Sciatic nerve (tissue), 2 donors: ENCODE results near the gene CLEC11A. TPM values are rescaled to one million over a fixed set of nuclear protein-coding genes. Genes with fewer than 3 reads are reported as not detected.

Experiments used
- ATAC-seq: fragments of 200-7000 bp; cut with Tn5 transposase; one replicate; pipeline ENCODE4 v1.9.1; 2020; ENCODE audit warnings: mild to moderate bottlenecking, moderate library complexity
- DNase-seq: peaks from one replicate; pipeline ENCODE4 v3.0.0-alpha.2; 2020; ENCODE audit warnings: low spot score
- intact Hi-C: fragments of 100-400 bp; cut with DNase I; formaldehyde crosslinking; loops from one replicate; pipeline ENCODE4 v1.14.2; 2022
- total RNA-seq: library from RNA; stranded (reverse); fragmentation: NEBNext Ultra II Directional; extraction: Animal tissue kit (Norgen Biotek cat#: 25700); gene quantifications from one replicate; pipeline ENCODE4 v1.2.1, GENCODE V29; 2021
- donor health status: DM: no; HTN: no; CAD: no.
- donor health status: DM: no; HTN: no; CAD: no.

Gene CLEC11A, protein sequence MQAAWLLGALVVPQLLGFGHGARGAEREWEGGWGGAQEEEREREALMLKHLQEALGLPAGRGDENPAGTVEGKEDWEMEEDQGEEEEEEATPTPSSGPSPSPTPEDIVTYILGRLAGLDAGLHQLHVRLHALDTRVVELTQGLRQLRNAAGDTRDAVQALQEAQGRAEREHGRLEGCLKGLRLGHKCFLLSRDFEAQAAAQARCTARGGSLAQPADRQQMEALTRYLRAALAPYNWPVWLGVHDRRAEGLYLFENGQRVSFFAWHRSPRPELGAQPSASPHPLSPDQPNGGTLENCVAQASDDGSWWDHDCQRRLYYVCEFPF
- 16.6 TPM for total RNA-seq

DNA sequence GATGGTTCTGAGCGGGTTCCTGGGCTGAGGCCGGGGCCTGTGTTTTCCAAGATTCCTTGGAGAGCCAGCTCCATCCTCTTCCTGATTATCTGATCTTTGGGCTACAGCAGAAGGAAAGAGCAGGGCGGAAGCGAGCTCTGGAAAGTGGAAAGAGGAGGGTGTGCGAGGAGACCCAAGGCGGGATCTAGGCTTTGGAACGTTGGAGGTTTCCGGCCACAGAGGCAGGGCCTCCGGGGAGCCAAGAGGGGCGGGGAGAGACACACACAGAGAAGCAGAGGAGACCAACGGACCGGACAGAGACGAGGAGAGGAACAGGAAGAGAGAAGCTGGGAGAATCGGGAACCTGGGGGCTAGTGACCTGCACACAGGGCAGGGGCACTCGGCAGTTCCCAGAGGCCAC, at the start of gene CLEC11A:
Gene CLEC11A, plus strand, starts transcription at position 296 of the 400 bp plus-strand sequence. CDS start 162 bp downstream, outside the sequence.
- intact Hi-C loops: no loop called here
- ATAC-seq (peak; percentile 47), DNase-seq (peak; percentile 83)

DNA sequence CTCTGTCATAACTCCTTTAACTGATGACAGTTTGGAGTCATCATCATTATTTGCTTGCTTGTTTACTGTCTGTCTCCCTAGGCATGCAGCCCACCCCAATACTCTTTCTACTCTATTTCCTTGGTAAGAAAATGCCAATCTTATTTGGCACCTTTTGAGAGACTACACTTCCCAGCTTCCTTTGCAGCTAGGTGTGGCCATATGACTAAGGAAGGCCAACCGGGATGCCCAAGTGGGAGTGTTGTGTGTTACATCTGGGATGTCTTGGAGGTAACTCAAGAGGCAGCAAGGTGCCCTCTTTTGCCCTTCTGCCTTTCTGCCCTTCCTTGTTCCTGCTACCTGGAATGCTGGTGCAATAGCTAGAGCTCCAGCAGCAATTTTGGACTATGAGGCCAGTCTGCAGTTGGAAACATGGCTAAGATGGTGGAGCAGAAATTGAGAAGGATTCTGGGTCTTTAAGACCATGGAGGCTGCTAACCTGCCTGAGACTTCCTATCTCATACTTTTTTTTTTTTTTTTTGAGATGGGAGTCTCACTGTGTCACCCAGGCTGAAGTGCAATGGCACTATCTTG, 46.5 kb upstream of the CLEC11A start:
- intact Hi-C loops: loop anchor here (10.0 kb wide), 1 partner anchor 108 kb away; no protein-coding TSS in a partner anchor
- ATAC-seq: no peak
- no peak for DNase-seq

GRCh38 chr19:50677636-50678035, 45.5 kb upstream of the CLEC11A start:
- DNase-seq (no peak), ATAC-seq (no peak)
- intact Hi-C loops: loop anchor here (10.0 kb wide), 1 partner anchor 107 kb away; no protein-coding TSS in a partner anchor

- DNase-seq (no peak), ATAC-seq (no peak)
- intact Hi-C loops: loop anchor here (10.0 kb wide), 1 partner anchor 106 kb away; no protein-coding TSS in a partner anchor
Measured at GRCh38 chr19:50678323-50678722, 44.8 kb upstream of the CLEC11A start.

GRCh38 chr19:50679177-50680125, 43.7 kb upstream of the CLEC11A start:
- intact Hi-C loops: loop anchor here (10.0 kb wide), 1 partner anchor 105 kb away; no protein-coding TSS in a partner anchor
- peak; percentile 88 for DNase-seq
- peak; percentile 98 for ATAC-seq

DNA sequence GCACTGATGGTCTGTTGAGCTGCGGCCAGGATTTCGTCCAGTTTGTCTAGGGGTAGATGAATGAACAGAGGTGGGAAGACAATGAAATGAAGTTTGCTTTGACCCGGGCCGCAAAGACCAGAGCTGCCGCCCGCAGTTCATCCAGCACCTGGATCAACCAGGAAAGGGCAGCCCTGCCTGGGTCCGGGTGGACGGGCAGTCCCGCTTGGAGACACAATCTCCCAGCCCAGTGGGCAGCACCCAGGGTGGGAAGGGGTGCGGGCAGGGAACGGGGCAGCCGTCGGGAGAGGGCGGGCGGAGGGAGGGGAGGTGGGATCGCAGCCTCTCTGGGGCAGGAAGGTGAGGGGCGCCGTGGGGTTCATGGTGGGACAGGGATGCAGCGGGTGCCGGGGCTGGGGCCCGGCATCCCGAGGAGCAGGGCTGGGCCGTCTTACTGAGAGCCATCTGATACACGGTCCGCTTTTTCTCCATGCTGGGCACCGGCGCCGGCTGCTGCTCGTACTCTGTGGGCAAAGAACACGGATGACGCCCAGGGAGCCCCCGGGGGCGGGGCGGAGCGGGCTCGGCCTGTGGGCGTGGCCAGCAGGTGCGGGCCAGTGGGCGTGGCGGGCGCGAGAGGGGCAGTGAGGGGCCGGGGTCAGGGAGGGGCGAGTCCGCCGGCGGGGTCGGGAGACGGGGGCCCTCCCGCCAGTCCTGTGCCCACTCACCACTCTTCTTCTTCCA, 36.7 kb upstream of the CLEC11A start:
- DNase-seq (no peak), ATAC-seq (no peak)
- intact Hi-C loops: no loop called here

DNA sequence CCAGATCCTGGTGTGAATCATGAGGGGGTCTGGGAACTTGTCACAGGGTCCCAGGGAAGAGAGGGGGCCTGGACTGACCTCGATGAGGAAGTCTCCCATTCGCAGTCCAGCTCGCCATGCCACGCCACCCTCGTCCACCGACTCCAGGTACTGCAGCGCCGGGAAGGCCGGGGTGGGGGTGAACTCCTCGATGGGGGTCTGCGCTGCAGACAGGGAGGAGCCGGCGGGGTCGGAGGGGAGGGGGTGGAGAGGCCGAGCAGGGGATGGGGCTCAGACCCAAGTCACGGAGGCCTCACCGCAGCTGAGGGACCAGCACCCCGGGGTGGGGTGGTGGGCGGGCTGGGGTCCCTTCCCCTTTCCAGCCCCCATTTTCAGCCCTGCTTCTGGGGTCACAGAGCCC, 34.4 kb upstream of the CLEC11A start:
- DNase-seq (no peak), ATAC-seq (no peak)
- intact Hi-C loops: no loop called here

DNA sequence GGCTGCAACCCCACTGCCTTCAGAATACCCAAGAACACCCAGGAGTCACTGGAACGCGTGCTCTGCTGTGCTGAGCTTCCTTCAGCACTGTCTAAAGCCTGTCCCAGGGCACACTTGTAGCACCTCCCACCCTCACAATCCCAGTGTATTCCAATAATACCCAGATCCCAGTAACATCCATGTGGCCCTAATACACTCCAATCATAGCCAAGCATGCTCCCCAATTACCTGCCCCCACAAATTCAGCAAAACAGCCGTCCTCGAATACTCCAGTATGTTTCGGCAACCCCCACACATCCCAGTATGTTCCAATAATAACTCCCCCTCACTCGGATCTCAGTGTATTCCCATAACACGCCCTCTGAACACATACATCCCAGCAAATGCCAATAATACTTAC, 32.7 kb upstream of the CLEC11A start:
- DNase-seq: no peak
- no peak for ATAC-seq
- intact Hi-C loops: no loop called here

DNA sequence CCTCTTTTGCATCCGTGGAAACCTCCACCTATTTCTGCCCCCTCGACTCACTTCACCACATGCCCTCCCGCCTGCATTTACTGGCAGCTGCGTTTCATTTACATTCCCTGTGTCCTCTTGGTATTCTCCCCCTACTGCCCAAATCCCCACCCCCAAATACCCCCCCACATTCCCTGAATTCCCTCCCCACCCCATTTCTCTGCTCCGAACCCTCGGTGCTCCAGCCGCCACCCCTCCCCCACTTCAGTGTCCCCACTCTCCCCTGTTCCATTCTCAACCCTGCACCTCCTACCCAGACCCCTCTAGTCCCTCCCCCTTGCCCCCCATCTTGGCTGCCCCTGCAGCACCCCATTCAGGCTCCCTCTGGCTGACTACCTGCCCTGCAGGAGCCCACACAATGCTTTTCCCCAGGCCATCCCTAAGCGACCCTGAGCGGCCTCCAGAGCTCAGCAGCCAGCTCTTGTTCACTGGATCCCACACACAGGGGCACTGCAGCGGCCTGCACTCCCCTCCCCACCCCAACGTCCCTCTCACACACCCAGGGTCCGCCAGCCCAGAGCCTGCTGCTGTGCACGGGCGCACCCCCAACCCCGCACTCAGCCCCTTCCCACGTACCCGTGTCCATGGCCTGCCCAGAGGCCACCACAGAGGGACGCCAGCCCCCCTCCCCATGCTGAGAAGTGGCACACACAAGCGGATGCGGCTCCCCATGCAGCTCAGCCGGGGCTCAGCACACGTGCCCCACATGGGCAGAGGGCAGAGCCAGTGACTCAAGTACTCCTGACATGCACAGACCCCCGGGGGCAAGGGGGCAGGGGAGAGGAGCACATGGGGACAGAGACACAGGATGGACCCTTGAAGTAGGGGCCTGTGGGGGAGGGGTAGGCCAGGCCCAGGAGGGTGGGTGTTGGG, 29.8 kb upstream of the CLEC11A start:
- DNase-seq: no peak
- intact Hi-C loops: no loop called here
- no peak for ATAC-seq

GRCh38 chr19:50694815-50695145, 28.4 kb upstream of the CLEC11A start:
- intact Hi-C loops: no loop called here
- ATAC-seq (no peak), DNase-seq (no peak)

- DNase-seq: no peak
- intact Hi-C loops: no loop called here
- ATAC-seq: no peak
Measured at GRCh38 chr19:50695251-50696093, 27.7 kb upstream of the CLEC11A start.

DNA sequence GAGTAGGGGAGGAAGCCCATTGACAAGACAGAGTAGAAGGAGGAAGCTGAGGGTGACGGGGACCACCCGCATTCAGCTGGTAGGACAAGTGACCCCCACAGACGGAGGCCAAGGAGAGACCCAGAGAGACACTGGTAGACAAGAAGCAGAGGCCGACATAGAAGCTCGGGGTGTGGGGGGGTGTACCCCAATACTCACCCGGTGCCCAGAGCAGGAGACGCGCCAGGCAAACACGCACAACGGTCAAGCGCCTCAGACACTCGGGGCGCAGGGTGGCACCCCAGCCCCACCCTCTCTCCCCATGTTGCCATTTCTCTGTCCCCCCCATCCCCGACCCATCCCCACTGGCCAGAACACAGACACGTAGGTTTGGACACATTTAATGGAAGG, 27.1 kb upstream of the CLEC11A start:
- intact Hi-C loops: no loop called here
- ATAC-seq (no peak), DNase-seq (no peak)

DNA sequence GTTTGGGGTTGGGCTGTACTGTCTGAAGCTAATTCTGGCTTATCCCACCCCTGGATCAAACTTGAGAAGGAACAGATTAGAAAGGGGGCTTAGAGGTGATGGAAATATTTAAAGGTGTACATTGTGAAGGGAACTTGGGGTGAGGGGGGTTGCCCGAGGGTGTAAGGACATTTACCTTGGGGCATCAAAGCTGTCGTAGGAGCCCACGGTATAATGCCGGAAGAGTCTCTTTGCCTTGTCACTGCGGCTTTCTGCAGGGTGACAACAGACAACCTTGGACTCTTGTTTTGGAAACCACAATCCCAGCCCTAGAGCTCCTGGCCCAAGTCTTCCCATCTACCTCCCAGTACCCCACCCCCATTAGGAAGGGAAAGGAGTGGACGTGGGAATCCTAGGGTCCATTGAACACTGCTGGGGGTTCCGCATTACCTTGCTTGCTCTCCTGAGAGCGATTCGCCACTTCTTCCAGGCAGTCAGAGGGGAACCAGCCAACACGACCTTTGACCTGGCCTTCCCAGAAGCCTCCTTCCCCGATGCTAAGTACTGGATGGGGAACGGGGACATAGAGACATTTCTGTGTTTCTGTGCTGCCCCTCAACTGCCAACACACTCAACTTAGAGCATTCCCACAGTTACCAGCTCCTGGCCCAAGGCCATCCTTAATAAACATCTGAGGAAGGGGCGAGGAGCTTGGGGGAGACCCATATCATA, 25.6 kb upstream of the CLEC11A start:
- intact Hi-C loops: no loop called here

GRCh38 chr19:50701367-50701985, 21.7 kb upstream of the CLEC11A start:
- ATAC-seq: no peak
- intact Hi-C loops: no loop called here
- no peak for DNase-seq

More for the DNA sequence above, 25.6 kb upstream of the CLEC11A start:
- DNase-seq: no peak
- ATAC-seq: no peak

DNA sequence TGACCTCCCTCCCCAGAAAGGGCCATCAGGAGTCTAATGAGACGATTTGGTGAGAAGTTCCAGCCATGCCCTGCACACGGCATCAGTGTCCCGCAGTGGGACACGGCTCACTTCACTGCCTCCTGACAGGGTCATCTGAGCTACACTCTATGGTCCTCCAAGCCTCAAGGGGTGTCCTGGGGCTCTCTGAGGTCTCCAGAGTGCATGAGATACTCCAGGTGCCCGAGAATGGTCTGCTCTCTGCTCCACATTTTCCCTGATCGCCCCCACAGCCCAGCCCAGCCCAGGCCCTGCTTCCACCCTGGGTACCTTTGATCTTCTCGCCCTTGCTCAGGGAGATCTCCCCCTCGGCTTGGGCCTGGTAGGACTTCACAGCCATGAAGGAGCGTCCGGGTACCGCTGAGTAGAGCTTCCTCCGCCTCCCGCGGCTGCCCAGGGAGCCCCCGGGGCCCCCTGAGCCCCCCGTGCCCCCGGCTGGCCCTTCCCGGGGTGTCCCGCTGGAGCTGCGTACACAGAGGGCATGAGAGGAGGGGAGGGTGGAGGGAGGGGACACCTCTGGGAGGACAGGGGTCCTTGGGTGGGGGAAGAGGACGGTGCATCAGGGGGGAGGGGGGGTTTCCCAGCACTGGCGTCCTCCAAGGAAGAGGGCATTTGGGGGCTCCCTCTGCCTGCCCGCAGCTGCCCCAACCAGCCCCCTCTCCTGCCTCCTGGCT, 20.9 kb upstream of the CLEC11A start:
- intact Hi-C loops: no loop called here
- no peak for DNase-seq
- no peak for ATAC-seq
